DND-41 (cell line): ENCODE results near the gene ST6GAL2.

Source experiments
- CTCF ChIP-seq: IDR thresholded peaks from 2 replicates; pipeline ENCODE4 v1.5.1; 2012; ENCODE audit warnings: borderline replicate concordance, low read length, moderate library complexity, mild to moderate bottlenecking; ENCODE audit not compliant: poor library complexity, severe bottlenecking; ENCODE audit errors: extremely low read depth
- EZH2 ChIP-seq: IDR thresholded peaks from 3 replicates; pipeline ENCODE4 v1.6.1; 2012; ENCODE audit warnings: borderline replicate concordance, low read depth, mild to moderate bottlenecking, moderate library complexity, low read length, inconsistent platforms; ENCODE audit not compliant: severe bottlenecking

- no peak for TF ChIP-seq CTCF
- TF ChIP-seq EZH2 = no peak
These were observed 80.3 kb downstream of the ST6GAL2 start for GRCh38 chr2:106805716-106806115.
